G401 (cell line): ENCODE results near the gene HOTAIR. TPM values are rescaled to one million over a fixed set of nuclear protein-coding genes. Genes with fewer than 3 reads are reported as not detected.

Experiments used
- DNase-seq: peaks from one replicate; pipeline ENCODE4 v3.0.0-alpha.2; 2015; ENCODE audit warnings: low spot score
- in situ Hi-C: cut with HindIII; loops from 2 replicates; pipeline ENCODE4 v1.10.0; 2016; ENCODE audit warnings: low sequenced_read_pairs, mixed read lengths
- total RNA-seq: library from RNA; depleted of rRNA; stranded (reverse); fragments of >200 nt; shearing (Covaris generic); gene quantifications from 2 replicates; pipeline ENCODE4 v1.2.3, GENCODE V29; 2014

The HOTAIR gene
- total RNA-seq, 1 experiment from 2014 or later: 4.1 TPM

DNA sequence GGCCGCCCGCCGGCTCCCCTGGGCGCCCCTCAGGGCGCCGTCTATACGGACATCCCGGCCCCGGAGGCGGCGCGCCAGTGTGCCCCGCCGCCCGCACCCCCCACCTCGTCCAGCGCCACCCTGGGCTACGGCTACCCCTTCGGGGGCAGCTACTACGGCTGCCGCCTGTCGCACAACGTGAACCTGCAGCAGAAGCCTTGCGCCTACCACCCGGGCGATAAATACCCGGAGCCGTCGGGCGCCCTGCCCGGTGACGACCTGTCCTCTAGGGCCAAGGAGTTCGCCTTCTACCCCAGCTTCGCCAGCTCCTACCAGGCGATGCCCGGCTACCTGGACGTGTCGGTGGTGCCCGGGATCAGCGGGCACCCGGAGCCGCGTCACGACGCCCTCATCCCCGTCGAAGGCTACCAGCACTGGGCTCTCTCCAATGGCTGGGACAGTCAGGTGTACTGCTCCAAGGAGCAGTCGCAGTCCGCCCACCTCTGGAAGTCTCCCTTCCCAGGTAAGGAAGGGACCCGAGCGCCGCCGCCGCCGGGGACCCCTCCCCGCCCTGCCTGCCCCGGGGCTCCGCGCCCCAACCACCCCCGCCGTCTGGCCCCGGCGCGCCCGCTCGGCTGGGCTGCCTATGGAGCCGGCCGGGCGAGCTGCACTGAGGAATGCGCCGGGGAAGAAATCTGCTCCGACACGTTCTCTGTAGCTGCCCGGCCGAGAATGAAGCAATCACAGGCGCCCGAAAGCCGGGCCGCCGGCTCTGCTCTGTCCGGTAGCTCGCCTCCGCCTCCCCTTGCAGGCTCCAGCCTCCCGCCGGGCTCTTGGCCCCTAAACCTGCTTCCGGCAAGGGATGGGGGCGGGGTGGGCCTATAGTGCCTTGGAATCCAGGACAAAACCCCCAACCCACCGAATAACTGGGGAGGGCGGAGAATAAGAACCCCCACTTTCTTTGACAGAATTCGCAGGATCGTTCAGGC is 35.3 kb downstream of the HOTAIR start:
- DNase-seq: no peak
- in situ Hi-C loops: no loop called here

DNA sequence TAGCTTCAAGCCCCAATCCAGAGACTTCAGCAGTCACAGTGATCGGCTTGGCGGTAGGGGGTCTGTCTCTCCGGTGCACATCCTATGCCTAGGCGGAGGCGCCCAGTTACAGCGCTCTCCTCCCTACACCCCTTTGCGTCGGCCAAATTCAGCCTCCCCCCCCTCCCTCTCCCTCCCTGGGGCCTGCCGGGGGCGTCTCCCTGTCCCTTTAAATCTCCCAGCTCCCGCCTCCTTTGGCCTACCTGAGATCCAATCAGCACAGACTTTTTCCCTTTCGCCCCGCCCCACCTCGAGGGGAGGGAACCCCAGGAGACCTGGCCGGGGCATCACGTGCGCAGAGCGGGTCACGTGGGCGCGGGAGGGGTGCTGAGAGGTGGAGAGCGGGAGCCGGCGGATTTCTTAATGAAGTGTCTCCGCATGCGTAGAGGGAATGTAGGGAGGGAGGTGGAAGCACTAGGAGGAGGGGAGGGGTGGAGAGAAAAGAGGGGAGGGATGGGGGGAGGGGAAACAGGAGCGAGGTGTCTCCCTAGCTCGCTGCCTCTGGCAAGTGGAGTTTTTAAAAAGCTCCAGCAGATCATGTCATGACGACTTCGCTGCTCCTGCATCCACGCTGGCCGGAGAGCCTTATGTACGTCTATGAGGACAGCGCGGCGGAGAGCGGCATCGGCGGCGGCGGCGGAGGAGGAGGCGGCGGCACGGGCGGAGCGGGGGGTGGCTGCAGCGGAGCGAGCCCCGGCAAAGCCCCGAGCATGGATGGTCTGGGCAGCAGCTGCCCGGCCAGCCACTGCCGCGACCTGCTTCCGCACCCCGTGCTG is 36.2 kb downstream of the HOTAIR start, which contains the start of gene HOXC13:
Gene HOXC13, plus strand, starts transcription at position 506 of the 815 bp plus-strand sequence. Its CDS starts 76 bp downstream, at position 582.
- peak; percentile 83 for DNase-seq
- in situ Hi-C loops: no loop called here

- in situ Hi-C loops: no loop called here
- DNase-seq: no peak
Measured at GRCh38 chr12:53937596-53938325, 37.0 kb downstream of the HOTAIR start.

GRCh38 chr12:53937099-53937498 is 37.7 kb downstream of the HOTAIR start:
- in situ Hi-C loops: no loop called here
- no peak for DNase-seq

- DNase-seq: no peak
- in situ Hi-C loops: no loop called here
Measured at GRCh38 chr12:53935383-53936341, 39.1 kb downstream of the HOTAIR start.

DNA sequence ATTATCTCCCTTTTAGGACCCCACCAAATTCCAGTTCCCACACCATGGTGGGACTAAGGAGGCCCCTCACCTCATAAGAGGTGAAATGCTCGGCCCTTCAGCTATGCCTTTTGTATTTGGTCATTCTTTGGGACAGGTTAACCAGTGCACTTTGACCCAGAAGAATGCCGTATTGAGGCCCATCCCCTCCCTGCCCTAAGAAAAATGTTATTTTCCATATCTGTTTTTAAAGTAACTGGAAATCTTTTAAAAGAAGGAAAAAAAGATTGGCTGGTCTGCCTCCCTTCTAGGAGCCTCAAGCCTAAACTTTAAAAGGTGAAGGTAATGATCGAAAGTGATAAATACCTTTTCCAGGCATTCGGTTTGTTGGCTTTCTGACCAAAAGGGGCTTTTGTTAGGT is 41.8 kb downstream of the HOTAIR start:
- DNase-seq: no peak
- in situ Hi-C loops: no loop called here

- DNase-seq: no peak
- in situ Hi-C loops: no loop called here
Measured at GRCh38 chr12:53931844-53932581, 42.7 kb downstream of the HOTAIR start.

DNA sequence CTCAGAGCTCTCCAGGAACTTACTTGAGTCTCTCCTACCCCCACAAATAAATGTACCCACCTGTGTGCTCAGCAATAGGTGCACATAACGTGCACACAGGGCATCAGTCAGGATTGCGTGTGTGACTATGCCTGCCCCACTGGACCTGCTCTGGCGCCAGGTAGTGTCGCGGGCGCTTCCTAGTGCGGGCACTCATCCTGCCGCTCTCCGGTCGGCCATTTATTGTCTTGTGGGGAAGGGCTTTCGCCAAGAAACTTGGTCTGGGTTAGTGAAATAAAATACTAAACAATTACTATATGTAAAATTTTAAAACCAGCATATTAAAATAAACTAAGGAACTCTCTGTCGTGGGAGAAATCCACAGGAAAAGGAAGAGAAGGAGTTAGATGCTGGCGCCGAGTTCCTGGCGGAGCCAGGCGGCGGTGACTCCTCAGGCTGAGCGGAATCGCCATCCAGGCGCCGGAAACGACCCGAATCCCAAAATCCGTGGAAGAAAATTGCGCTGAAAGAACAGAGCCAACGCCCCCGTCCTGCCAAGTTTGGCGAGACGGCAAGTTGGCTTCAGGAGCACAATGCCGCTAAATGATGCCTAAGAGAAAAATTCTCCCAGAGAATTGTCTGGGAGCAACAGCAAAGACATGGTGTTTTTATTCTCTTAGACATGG is 44.0 kb downstream of the HOTAIR start:
- no peak for DNase-seq
- in situ Hi-C loops: no loop called here

DNA sequence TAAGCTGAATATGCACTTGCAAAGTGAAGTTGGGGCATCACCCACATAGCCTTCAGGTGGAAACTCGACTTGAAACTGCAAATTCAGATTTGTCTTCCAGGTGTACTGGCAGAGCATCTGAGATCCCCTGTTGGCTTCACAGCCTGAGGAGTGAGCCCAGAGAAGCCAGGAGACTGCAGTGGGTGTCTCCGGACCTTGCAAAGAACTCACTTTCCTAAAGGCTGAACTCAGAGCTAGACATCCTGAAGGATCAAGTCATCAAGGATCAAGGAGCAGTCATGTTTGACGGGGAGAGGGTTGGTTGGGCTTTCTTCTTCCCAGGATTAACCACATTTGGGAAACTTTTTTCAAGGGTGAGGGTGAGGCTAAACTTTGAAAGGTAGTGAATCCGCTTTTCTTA is 45.2 kb downstream of the HOTAIR start:
- in situ Hi-C loops: no loop called here
- no peak for DNase-seq

- no peak for DNase-seq
- in situ Hi-C loops: no loop called here
Measured at GRCh38 chr12:53928054-53928835, 46.5 kb downstream of the HOTAIR start.

DNA sequence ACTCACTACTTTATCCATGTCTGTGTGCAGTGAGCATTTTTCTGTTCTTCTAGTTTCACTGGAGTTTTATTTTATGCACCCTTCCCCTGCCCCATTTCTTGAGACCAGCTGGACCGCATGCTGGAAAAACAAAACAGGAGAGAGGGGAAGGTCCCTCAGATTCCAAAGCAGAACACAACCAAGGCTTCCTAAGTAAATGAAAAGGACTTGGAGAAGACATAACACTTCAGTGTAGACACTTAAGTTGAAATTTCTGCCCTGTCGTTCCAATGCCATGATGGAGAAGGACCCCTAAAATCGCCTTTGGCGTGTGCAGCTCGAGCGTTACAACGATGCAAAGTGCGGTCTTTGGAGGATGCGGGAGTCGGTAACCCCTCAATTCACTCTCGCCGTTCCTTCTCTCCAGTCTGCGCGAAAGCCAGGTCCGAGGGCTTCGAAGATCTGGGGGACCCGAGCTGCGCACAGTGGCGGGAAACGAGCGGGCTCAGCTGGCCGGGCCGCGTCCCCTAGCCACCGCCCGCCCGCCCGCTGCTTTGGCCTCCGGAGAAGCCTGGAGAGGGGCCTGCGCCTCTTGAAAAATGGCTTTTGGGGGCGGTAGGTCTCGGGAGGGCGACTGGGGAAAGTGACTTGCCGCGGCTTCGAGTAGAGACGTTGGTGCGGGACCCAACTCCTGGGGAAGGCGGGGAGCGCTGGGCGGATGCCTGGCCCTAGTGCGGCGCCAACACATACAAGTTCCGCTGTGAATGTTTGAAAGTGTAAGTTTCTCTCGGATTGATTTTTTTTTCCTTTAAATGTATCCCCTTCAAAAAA is 47.3 kb downstream of the HOTAIR start:
- no peak for DNase-seq
- in situ Hi-C loops: no loop called here

GRCh38 chr12:53924521-53925405 is 50.0 kb downstream of the HOTAIR start:
- in situ Hi-C loops: no loop called here
- no peak for DNase-seq

- DNase-seq: no peak
- in situ Hi-C loops: no loop called here
Measured at GRCh38 chr12:53916788-53917655, 57.7 kb downstream of the HOTAIR start.
